IMR-90 (cell line): Measurements from ENCODE around the gene DHDH. TPM values are rescaled to one million over a fixed set of nuclear protein-coding genes. Genes with fewer than 3 reads are reported as not detected.

Source experiments
- ATAC-seq: fragments of 200-7000 bp; cut with Tn5 transposase; 2 replicates; pipeline ENCODE4 v1.9.1; 2020; ENCODE audit warnings: low read depth, mild to moderate bottlenecking, moderate library complexity
- BruUV-seq: library from RNA; stranded (reverse); fragments of 400-500 nt; replicated peaks from 2 replicates; lab custom pipeline; 2021; lab: Mats Ljungman, UMichigan
- CTCF ChIA-PET: fragments of 300-600 bp; formaldehyde crosslinking; extraction: SDS; loops from one replicate; lab custom pipeline; 2021; ENCODE audit warnings: antibody characterized with exemption; lab: Yijun Ruan, JAX
- POLR2A ChIA-PET: fragments of 300-600 bp; sonication (Branson Sonifier 250); formaldehyde crosslinking; loops from one replicate; lab custom pipeline; 2022; ENCODE audit warnings: antibody characterized with exemption; ENCODE audit not compliant: unreplicated experiment; lab: Charles Lee
- DNase-seq: peaks from one replicate; pipeline ENCODE4 v3.0.0; 2013
- H2AFZ ChIP-seq: replicated peaks from 2 replicates; pipeline ENCODE3; 2013; ENCODE audit warnings: low read length, mild to moderate bottlenecking; ENCODE audit not compliant: poor library complexity
- H2AK5ac ChIP-seq: 2 replicates; pipeline ENCODE4 v1.6.1; 2013; ENCODE audit warnings: low read depth, low read length, inconsistent platforms
- H2AK9ac ChIP-seq: replicated peaks from 2 replicates; pipeline ENCODE3; 2013; ENCODE audit warnings: mild to moderate bottlenecking, low read depth, low read length, moderate library complexity; ENCODE audit not compliant: poor library complexity
- H2BK120ac ChIP-seq: 2 replicates; pipeline ENCODE4 v1.6.1; 2013; ENCODE audit warnings: low read depth, low read length, inconsistent platforms
- H2BK15ac ChIP-seq: 3 replicates; pipeline ENCODE4 v1.6.1; 2013; ENCODE audit warnings: low read depth, low read length, inconsistent platforms
- H2BK20ac ChIP-seq: 2 replicates; pipeline ENCODE4 v1.6.1; 2013; ENCODE audit warnings: low read depth, mild to moderate bottlenecking, inconsistent platforms, low read length, moderate library complexity
- H2BK5ac ChIP-seq: 2 replicates; pipeline ENCODE4 v1.6.1; 2013; ENCODE audit warnings: mild to moderate bottlenecking, low read depth, low read length, inconsistent platforms; ENCODE audit not compliant: poor library complexity, severe bottlenecking
- H3K14ac ChIP-seq: replicated peaks from 2 replicates; pipeline ENCODE4 v1.6.1; 2013; ENCODE audit warnings: low read depth, low read length, inconsistent platforms
- H3K18ac ChIP-seq: 2 replicates; pipeline ENCODE4 v1.6.1; 2013; ENCODE audit warnings: low read depth, low read length, control low read depth
- H3K23ac ChIP-seq: 2 replicates; pipeline ENCODE4 v1.6.1; 2013; ENCODE audit warnings: low read depth, low read length, inconsistent platforms
- H3K27ac ChIP-seq: 2 replicates; pipeline ENCODE4 v1.5.1; 2013; ENCODE audit warnings: mild to moderate bottlenecking, control low read depth, low read length; ENCODE audit not compliant: insufficient read depth
- H3K27me3 ChIP-seq: 2 replicates; pipeline ENCODE4 v1.6.1; 2013; ENCODE audit warnings: low read length; ENCODE audit not compliant: control insufficient read depth, insufficient read depth
- H3K36me3 ChIP-seq: 2 replicates; pipeline ENCODE4 v1.6.1; 2013; ENCODE audit warnings: low read length, mixed read lengths; ENCODE audit not compliant: control insufficient read depth, insufficient read depth
- H3K4ac ChIP-seq: 2 replicates; pipeline ENCODE4 v1.6.1; 2013; ENCODE audit warnings: low read depth, low read length, inconsistent platforms
- H3K4me1 ChIP-seq: 2 replicates; pipeline ENCODE4 v1.6.1; 2013; ENCODE audit warnings: low read length, mixed read lengths; ENCODE audit not compliant: control insufficient read depth, insufficient read depth
- H3K4me2 ChIP-seq: 2 replicates; pipeline ENCODE4 v1.6.1; 2013; ENCODE audit warnings: low read depth, mild to moderate bottlenecking, control low read depth, low read length, moderate library complexity
- H3K4me3 ChIP-seq: 2 replicates; pipeline ENCODE4 v1.5.1; 2013; ENCODE audit warnings: low read depth, mild to moderate bottlenecking, control low read depth, low read length, moderate library complexity; ENCODE audit not compliant: insufficient read depth
- H3K56ac ChIP-seq: 2 replicates; pipeline ENCODE4 v1.6.1; 2013; ENCODE audit warnings: low read length, inconsistent platforms; ENCODE audit not compliant: insufficient read depth; ENCODE audit errors: extremely low read depth
- H3K79me1 ChIP-seq, 2 experiments: 2 replicates each; pipeline ENCODE4 v1.6.1; 2013; ENCODE audit warnings: low read length in 2 of 2, inconsistent platforms in 1 of 2, low read depth in 1 of 2
- H3K9ac ChIP-seq: 2 replicates; pipeline ENCODE4 v1.6.1; 2013; ENCODE audit warnings: low read depth, low read length, control low read depth
- H3K9me1 ChIP-seq: 2 replicates; pipeline ENCODE4 v1.6.1; 2013; ENCODE audit warnings: low read length, inconsistent platforms; ENCODE audit not compliant: insufficient read depth
- H3K9me3 ChIP-seq: 2 replicates; pipeline ENCODE4 v1.6.1; 2013; ENCODE audit warnings: low read length; ENCODE audit not compliant: control insufficient read depth, insufficient read depth
- H4K20me1 ChIP-seq: 2 replicates; pipeline ENCODE4 v1.6.1; 2013; ENCODE audit warnings: low read length, inconsistent platforms; ENCODE audit not compliant: insufficient read depth
- H4K5ac ChIP-seq: 2 replicates; pipeline ENCODE4 v1.6.1; 2013; ENCODE audit warnings: mild to moderate bottlenecking, low read depth, low read length, control low read depth
- H4K8ac ChIP-seq, 2 experiments: 2 replicates each; pipeline ENCODE4 v1.6.1; 2013; ENCODE audit warnings: low read depth in 2 of 2, low read length in 2 of 2, control low read depth in 1 of 2, inconsistent platforms in 1 of 2
- H4K91ac ChIP-seq: 2 replicates; pipeline ENCODE4 v1.6.1; 2013; ENCODE audit warnings: low read depth, low read length, inconsistent platforms; ENCODE audit not compliant: insufficient read depth
- MAZ ChIP-seq: IDR thresholded peaks from 2 replicates; pipeline ENCODE4 v1.6.1; 2012; ENCODE audit warnings: low read depth, mild to moderate bottlenecking, low read length, improper control_type of control experiment, moderate library complexity, borderline replicate concordance
- POLR2A ChIP-seq: IDR thresholded peaks from 2 replicates; pipeline ENCODE4 v1.6.1; 2012; ENCODE audit warnings: mild to moderate bottlenecking, low read depth, low read length
- RCOR1 ChIP-seq: IDR thresholded peaks from 2 replicates; pipeline ENCODE4 v1.6.1; 2012; ENCODE audit warnings: mild to moderate bottlenecking, low read length, improper control_type of control experiment; ENCODE audit not compliant: insufficient replicate concordance
- WGBS, 2 experiments: methylation state at CpG; one replicate each; pipeline versions ENCODE4 v1.1.5 to v1.1.7; 2013; ENCODE audit warnings: missing lambda C conversion rate in 2 of 2; ENCODE audit not compliant: insufficient read length in 1 of 2; ENCODE audit errors: extremely low coverage in 2 of 2; 5-methylcytosine and 5-hydroxymethylcytosine counted together
- dilution Hi-C: fragments of 300-500 bp; cut with HindIII; formaldehyde crosslinking; loops from one replicate; pipeline ENCODE4 v1.14.3; 2018; ENCODE audit warnings: low sequenced_read_pairs; ENCODE audit not compliant: unreplicated experiment
- in situ Hi-C: fragments of 300-500 bp; cut with MboI; formaldehyde crosslinking; loops from 3 replicates; pipeline ENCODE4 v1.14.3; 2019; ENCODE audit warnings: low sequenced_read_pairs, inconsistent platforms, mixed read lengths
- intact Hi-C: fragments of 100-400 bp; cut with micrococcal nuclease; formaldehyde crosslinking; loops from 2 replicates; pipeline ENCODE4 v1.10.0; 2022
- polyA plus RNA-seq, 3 experiments: library from polyadenylated mRNA; depleted of rRNA; stranded (reverse); fragments of >200 nt; gene quantifications; 2 replicates each; pipeline ENCODE4 v1.2.3, GENCODE V29; 2012; ENCODE audit warnings: low replicate concordance in 1 of 3
- total RNA-seq: library from RNA; depleted of rRNA; stranded (reverse); fragments of >200 nt; gene quantifications from 2 replicates; pipeline ENCODE4 v1.2.3, GENCODE V29; 2012

DHDH gene
- total and polyA plus RNA-seq, 2 of the 4 experiments (the other 2 are of a cell fraction): 0.36 to 0.53 TPM

DNA sequence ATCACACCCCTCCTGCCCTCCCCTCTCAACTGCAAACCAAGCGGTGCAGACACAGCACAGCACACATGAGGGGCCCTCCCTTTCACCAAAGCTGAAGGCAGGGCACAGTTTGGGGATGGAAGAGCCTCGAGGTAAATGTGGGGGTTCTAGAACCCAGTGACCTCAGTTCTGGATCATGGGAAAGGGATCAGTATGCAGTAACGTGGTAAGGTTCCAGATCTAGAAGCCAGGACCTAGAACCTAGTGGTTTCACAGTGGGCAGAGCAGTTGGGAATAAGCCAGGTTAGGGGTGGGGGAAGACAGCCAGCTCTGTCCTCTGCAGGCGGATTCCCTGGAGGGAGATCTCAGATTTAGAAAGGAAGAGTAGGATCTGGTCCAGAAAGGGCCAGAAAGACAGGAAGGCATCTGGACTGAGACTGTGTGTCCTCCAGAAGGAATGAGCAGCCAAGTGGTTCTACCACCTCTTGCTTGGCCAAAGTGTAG lies 34.7 kb downstream of the DHDH start:
- peak; percentile 75 for TF ChIP-seq POLR2A
- TF ChIP-seq RCOR1: no peak
- TF ChIP-seq MAZ: peak; percentile 13; the same call in 1 of the 2 replicates
- Histone ChIP-seq H3K36me3 (peaks cover 32% of the 10 kb centered on the region), H2BK15ac (no peak overlapping the region), H3K4me3 (no peak overlapping the region), H4K20me1 (peaks cover 45% of the 10 kb centered on the region), H2BK20ac (no peak overlapping the region), H3K79me1 (peaks cover 0 to 41% of the 10 kb centered on the region in 2 experiments; a peak in 3 of 4 replicates), H3K18ac (no peak overlapping the region), H3K56ac (no peak overlapping the region), H2AK5ac (peak overlapping the region; percentile 28; the same call in 1 of the 2 replicates), H4K5ac (no peak overlapping the region), H2AK9ac (no peak overlapping the region), H3K14ac (no peak overlapping the region), H2BK5ac (no peak overlapping the region), H3K27ac (no peak overlapping the region), H2AFZ (no peak overlapping the region), H3K4ac (no peak overlapping the region), H3K9ac (no peak overlapping the region), H3K4me2 (no peak overlapping the region), H3K9me1 (peaks cover 11% of the 10 kb centered on the region), H3K27me3 (no peaks in the 10 kb centered on the region), H4K8ac (no peak overlapping the region), H3K9me3 (no peaks in the 10 kb centered on the region), H3K23ac (no peak overlapping the region), H2BK120ac (no peak overlapping the region), H3K4me1 (peaks cover 14% of the 10 kb centered on the region), H4K91ac (no peak overlapping the region)
- no TSS peak for BruUV-seq
- intact Hi-C loops: loop anchor here (10.0 kb wide), 1 partner anchor 323 kb away; the partner anchor contains the start of gene CA11
- in situ Hi-C loops: loop anchor here (10.0 kb wide), 1 partner anchor 323 kb away; the partner anchor contains the start of gene CA11
- POLR2A ChIA-PET: interaction anchor here (0.6 to 1.0 kb wide), 3 partner anchors 95 to 176 kb away, joined by 3 to 4 read pairs (median 3); partner anchors contain the start of gene PPP1R15A
- WGBS, 2 experiments: 100% methylated on average over 1 of the region's 4 CpGs; no CpG with 5 or more reads in 1 of the 2 experiments
- dilution Hi-C loops: no loop called here
- DNase-seq (peak; percentile 49), ATAC-seq (no peak)
- CTCF ChIA-PET: no interaction called here
